GM19463 (cell line): ENCODE results near the gene TRAPPC10.

Experiments
- ATAC-seq: cut with Tn5 transposase; IDR thresholded peaks from one replicate; pipeline ENCODE4 v1.9.1; 2021; ENCODE audit warnings: mild to moderate bottlenecking, moderate library complexity; ENCODE audit not compliant: unreplicated experiment

The TRAPPC10 gene

GRCh38 chr21:44029460-44030087 is 17.5 kb downstream of the TRAPPC10 start:
- ATAC-seq, result no peak

DNA sequence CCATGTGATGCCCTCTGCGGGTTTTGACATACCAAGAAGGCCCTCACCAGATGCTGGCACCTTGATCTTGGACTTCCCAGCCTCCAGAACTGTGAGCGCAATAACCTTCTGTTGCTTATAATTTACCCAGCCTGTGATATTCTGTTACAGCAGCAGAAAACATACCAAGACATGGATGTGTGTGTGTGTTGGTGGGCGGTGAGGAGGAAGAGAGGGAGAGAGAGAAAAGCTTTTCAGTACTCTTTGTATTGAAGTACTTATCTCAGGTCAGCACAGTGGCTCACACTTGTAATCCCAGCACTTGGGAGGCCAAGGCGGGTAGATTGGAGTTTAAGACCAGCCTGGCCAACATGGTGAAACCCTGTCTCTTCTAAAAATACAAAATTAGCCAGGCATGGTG is 23.1 kb downstream of the TRAPPC10 start:
- no peak for ATAC-seq

DNA sequence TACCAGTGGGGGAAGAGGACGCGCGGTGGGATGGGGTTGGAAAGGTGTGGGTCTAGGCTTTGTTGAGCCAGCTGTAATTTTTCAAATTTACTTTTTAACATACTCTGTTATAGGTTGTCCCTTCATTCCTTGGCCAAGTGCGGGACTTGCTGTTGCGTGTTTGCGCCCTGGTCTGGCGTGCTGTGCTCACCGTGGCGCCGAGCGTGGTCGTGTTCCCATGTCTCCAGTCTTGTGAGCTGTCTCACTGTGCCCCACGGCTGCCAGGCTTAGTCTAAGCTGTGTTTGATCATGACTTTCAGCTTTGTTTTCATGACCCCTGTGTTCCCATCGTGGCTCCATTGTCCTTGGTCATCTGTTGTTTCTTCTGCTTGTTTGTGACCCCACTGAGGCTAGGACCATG is 26.0 kb downstream of the TRAPPC10 start:
- ATAC-seq, result no peak

- no peak for ATAC-seq
These were observed 27.7 kb downstream of the TRAPPC10 start for GRCh38 chr21:44039828-44040227.

DNA sequence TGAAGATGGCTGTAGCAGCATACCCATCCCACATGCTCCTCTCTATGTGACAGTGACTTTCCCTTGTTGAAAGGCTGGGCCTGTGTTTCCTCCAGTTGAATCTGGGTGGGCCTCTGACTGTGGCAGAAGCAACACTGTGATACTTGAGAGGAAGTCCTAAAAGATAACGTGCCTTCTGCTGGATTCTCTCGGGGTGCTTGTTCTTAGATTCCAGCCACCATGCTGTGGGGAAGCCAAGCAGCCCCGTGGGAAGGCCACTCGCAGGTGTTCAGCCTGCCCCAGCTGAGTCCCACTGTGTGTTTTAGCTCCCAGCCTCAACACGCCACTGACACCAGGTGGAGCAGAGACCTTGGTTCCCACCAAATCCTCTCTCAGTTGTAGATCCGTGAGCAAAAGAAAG is 31.5 kb downstream of the TRAPPC10 start:
- no peak for ATAC-seq

GRCh38 chr21:44046734-44047133 is 34.6 kb downstream of the TRAPPC10 start:
- no peak for ATAC-seq

- ATAC-seq, result no peak
These were observed 36.0 kb downstream of the TRAPPC10 start for GRCh38 chr21:44047996-44048560.

DNA sequence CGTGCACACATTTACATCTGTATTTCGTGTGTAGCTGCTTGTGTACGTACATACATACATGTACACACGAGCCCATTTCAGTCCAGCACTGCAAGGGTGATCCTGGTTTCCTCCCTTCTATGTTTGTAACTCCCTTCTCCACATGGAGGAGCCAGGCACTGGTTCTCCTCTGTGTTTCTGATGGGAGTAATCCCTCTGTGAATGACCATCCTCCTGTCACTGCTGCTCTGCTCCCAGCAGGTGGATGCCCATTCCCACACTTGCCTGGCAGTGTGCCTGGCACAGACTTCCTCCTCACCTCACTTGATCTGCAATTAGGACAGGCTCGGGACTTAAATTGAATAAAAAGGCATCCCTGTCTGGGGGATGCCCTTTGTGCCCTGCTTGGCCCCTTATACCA is 37.1 kb downstream of the TRAPPC10 start:
- ATAC-seq, result no peak

- no peak for ATAC-seq
These were observed 37.5 kb downstream of the TRAPPC10 start for GRCh38 chr21:44049606-44050005.

DNA sequence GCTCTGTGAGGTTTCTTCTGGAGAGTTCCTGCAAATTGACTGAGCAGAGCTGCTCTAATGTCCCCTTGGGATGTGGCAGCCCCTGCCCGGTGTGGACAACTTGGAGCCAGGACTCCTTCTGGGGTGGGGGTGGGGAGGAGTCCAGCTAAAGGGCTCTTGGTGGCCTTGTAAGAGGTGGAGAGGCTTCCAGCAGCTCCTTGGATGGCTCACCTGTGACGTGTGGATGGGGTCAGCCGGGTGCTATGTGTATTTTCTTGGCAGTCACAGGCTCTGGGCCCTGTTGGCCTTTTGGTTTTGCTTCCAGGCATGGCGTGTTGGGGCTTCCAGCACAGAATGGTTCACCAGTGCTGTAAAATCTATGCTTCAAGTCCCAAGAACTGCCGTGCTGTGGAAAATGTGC is 38.2 kb downstream of the TRAPPC10 start:
- ATAC-seq, result no peak

- ATAC-seq, result no peak
These were observed 39.4 kb downstream of the TRAPPC10 start for GRCh38 chr21:44051462-44051941.

DNA sequence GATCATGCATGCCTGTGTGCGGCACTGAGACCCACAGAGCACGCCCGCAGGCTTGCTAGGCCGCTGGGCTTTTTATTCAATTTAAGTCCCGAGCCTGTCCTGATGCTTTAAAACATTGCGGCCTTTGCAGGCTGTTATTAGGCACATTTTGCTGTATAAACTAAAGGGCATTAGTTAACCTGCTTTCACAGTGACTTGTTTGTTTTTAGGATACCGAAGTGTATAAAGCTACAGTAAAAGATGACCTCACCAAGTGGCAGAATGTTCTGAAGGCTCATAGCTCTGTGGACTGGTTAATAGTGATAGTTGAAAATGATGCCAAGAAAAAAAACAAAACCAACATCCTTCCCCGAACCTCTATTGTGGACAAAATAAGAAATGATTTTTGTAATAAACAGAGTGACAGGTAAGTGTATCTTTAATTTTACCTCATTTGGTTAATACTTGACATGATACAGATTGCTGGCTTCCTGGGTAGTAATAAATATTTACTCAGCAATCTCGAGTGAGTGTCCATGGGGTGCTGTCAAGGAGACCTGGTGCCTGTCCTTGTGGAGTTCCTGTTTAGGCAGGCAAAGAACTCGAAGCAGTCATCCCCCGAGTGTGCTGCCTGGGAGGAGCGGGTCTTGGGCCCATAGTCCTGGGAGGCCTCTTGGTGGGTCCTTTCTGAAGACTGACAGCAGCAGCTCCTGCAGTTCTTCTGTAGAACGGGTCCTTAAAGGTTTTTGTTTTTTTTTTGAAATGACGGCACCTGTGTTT is 40.1 kb downstream of the TRAPPC10 start:
- no peak for ATAC-seq

DNA sequence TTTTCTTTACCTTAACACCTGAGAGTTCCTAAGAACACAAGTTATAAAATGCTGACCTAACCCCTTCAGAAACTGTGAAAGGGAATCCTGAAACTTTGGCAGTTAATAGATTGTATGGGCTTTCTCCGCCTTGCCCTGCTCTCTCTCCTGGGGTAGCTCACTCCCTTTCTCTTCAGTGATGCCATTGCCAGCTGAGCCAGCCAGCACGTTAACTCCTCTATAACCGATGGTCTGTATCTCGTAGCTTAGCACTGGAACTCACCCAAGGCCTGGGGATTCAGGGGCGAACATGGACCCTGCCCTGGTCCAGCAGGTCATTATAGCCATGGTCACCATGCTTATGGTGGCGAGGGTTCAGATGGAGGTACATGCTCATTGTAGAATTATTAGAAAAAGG is 40.7 kb downstream of the TRAPPC10 start:
- ATAC-seq, result no peak

DNA sequence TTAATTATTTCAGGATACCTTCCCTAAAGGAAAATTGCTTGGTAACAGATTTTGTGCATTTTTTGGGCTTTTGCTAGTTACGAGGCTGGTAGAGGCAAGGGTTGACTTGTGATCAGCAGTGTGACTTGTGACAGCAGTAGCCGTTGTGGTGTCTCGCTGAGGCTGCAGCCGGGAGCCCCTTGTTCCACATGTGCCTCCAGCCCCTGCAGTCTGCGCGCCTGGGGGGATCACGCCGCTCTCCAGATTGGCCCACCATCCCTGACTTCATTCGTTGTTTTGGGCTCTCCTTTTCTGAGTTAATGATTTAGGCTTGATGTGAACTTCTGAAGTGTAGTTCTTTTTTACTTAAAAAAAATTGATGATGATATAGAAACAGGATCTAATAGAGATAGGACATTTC is 41.5 kb downstream of the TRAPPC10 start:
- ATAC-seq, result no peak

DNA sequence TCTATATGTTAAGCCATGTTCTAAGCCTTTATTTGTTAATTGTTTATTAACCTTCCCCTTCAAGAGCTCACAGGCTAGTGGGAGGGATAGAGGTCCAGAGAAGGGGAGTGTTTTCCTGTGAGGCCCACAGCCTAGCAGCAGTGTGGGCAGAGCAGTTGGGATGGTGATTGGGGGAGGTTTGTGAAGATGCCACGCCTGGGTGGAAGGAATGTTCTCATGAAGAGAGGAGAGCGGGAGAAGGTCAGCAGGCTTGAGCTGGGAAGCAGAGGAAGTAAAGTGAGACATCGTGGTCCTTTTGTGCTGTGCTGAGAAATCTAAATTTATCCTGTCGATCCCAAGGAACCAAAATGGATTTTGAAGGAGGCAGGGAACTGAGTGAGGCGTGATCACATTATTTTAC is 42.6 kb downstream of the TRAPPC10 start:
- ATAC-seq, result no peak

DNA sequence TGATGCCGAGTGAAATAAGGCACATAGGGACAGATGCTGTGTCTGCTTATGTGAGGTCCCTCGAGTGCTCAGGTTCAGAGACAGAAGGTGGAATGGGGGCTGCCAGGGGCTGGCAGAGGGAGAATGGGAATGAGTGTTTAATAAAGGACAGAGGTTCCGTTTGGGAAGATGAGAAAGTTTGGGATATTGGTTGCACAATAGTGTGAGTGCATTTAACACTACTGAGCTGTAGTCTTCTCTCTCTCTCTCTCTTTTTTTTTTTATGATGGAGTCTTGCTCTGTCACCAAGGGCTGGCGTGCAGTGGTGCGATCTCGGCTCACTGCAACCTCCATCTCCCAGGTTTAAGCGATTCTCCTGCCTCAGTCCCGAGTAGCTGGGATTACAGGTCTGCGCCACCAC is 44.9 kb downstream of the TRAPPC10 start:
- no peak for ATAC-seq

GRCh38 chr21:44057960-44058651 is 46.0 kb downstream of the TRAPPC10 start:
- ATAC-seq, result no peak

DNA sequence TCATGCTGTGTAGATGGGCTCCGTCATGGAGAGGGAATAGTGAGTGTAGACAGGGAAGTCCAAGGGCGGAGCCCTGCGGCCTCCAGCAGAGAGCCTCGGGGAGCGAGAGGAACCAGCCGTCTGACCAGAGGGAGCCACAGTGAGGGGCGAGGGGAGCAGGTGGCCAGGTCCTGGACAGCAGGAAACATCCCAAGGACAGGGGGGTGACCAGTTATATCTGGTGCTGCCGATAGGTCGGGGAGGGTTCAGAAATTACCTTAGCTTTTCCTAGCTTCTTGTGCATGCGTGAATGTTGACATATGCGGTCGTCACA is 46.5 kb downstream of the TRAPPC10 start:
- no peak for ATAC-seq

GRCh38 chr21:44058981-44059380 is 46.9 kb downstream of the TRAPPC10 start:
- ATAC-seq, result no peak

- no peak for ATAC-seq
These were observed 47.6 kb downstream of the TRAPPC10 start for GRCh38 chr21:44059710-44060109.

GRCh38 chr21:44062380-44062779 is 50.3 kb downstream of the TRAPPC10 start:
- ATAC-seq, result no peak
